NOMO-1 treated with dmso at 0.1 percent for 144 hours (cell line): ENCODE data around the gene INO80D.

ENCODE experiments used
- DNase-seq: peaks from one replicate; lab custom pipeline; 2025; ENCODE audit not compliant: unreplicated experiment; lab: John Stamatoyannopoulos, UW

INO80D gene

DNA sequence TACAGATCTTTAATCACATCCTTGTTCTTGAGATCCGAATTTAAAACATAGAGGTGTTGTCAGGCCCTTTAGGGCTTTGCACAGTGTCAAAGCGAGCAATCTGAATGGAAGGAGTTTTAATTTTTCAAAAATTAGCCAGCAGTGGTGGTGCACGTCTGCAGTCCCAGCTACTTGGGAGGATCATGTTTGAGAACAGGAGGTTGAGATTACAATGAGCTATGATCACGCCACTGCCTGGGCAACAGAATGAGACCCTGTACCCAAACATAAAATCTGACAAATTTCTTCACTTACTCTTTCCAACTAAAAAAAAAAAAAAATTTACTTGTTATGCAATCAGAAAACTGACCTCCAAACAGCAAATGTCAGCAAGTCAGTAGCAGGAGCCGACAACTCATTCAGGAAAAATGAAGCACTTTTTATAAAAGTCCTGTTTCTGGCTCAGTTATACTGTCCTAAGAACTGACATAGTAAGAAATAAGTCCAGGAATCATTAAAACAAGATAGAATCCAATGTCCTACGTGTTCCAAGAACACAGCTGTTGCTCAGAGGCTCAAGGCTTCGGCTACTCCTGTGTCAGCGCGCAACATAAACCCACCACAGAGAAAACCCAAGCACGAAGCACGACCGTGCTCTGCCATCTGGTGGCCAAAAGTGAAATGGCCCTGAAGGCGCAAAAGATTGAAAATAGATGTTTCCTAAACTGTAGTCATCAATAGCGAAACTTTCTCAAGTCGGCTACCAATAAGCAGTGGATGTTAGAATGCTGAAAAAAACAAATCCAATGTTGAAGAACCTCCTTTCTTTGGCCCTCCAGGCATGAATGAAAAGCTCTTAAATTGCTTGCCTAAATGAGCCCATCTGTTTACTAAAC, 138.1 kb downstream of the INO80D start:
- DNase-seq, result peak; percentile 49

DNA sequence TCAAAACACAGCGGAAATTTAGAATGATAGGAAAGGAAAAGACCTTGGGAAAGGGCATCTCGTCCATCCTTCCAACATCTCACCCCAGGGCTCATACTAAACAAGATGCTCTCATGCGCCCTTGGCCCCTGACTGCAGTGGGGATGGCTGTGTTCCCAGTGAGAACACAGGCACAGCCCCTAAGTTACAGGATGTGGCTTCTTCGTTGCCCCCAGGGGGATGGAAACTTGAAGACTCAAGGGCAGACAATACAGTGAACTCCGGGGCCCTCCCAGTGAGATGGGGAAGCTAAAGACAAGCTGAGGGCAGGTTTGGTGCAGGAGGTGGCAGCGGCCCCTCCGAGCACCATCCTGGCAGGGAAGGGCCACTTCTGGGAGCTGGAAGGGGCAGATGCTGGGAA, 139.7 kb downstream of the INO80D start:
- no peak for DNase-seq
